Right renal cortex interstitium (tissue), 3 donors: ENCODE measurements around the gene SESN3. TPM values are rescaled to one million over a fixed set of nuclear protein-coding genes. Genes with fewer than 3 reads are reported as not detected.
A peak's percentile ranks its signal among the peaks of the same experiment; 100 is the strongest.
"Not testable (repeated sequence)": the region's sequence is repeated elsewhere in the genome, so short reads cannot be mapped to it uniquely, and the experiment has no call there.

Source experiments
- DNase-seq, 3 donors: peaks; one replicate each; pipeline ENCODE4 v3.0.0-alpha.2; 2013; ENCODE audit warnings: low read depth in 3 of 3, low spot score in 2 of 3
- polyA plus RNA-seq, 3 donors: library from polyadenylated mRNA; unstranded; fragments of 120-200 nt; gene quantifications; one replicate each; pipeline ENCODE4 v1.2.1, GENCODE V29; 2013; ENCODE audit not compliant: insufficient read length in 3 of 3

Gene SESN3
- polyA plus RNA-seq, 3 donors, result 71.4 to 79.6 (median 77.3) TPM

GRCh38 chr11:95253141-95253540, 22.1 kb upstream of the SESN3 start:
- no peak for DNase-seq

- no peak for DNase-seq
Observed at GRCh38 chr11:95252586-95252985, 21.6 kb upstream of the SESN3 start.

GRCh38 chr11:95251896-95252295, 20.9 kb upstream of the SESN3 start:
- not testable (repeated sequence) for DNase-seq

- DNase-seq, result no peak
Observed at GRCh38 chr11:95248666-95249467, 17.9 kb upstream of the SESN3 start.

- DNase-seq, result no peak
Observed at GRCh38 chr11:95247883-95248282, 16.9 kb upstream of the SESN3 start.

GRCh38 chr11:95247127-95247684, 16.2 kb upstream of the SESN3 start:
- DNase-seq, result no peak

- DNase-seq, result no peak
Observed at GRCh38 chr11:95245581-95245980, 14.6 kb upstream of the SESN3 start.

GRCh38 chr11:95245038-95245437, 14.0 kb upstream of the SESN3 start:
- no peak for DNase-seq

GRCh38 chr11:95243673-95244072, 12.7 kb upstream of the SESN3 start:
- no peak for DNase-seq

- DNase-seq, result no peak
Observed at GRCh38 chr11:95242845-95243605, 12.0 kb upstream of the SESN3 start.

- DNase-seq, result no peak
Observed at GRCh38 chr11:95242091-95242844, 11.3 kb upstream of the SESN3 start.

- no peak for DNase-seq
Observed at GRCh38 chr11:95241681-95242081, 10.7 kb upstream of the SESN3 start.

GRCh38 chr11:95239871-95240649, 9.1 kb upstream of the SESN3 start:
- no peak for DNase-seq

GRCh38 chr11:95232666-95233065, 1.7 kb upstream of the SESN3 start:
- DNase-seq, result no peak

- peak in 2 of 3 donors; percentile 51 to 65 for DNase-seq
Observed at GRCh38 chr11:95231881-95232605, 1.0 kb upstream of the SESN3 start.

- DNase-seq, result no peak
Observed at GRCh38 chr11:95230810-95231126, 234 bp downstream of the SESN3 start.

GRCh38 chr11:95229993-95230809, 801 bp downstream of the SESN3 start:
- peak in 1 of 3 donors; percentile 36 for DNase-seq

GRCh38 chr11:95229199-95229992, 1.6 kb downstream of the SESN3 start:
- DNase-seq, result peak; percentile 53 to 61 (median 60)
